ENCODE measurements around the gene ABCG1.

DNA sequence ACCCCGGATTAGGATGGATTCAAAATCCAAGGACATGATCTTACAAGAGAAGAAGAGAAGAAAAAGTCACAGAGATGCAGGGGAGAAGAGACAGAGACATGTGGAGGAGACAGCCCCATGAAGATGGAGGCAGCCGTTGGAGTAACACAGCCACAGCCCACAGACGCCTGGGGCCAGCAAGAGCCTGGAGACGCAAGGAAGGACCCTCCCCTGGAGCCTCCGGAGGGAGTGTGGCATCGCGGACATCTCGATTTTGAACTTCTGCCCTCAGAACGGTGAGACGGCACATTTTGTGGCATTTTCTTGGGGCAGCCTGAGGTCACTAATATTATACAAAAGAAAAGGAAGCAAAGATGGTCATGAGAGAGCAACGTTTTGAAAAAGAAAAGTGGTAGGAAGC lies 28.8 kb downstream of the ABCG1 start:
- TF ChIP-seq POLR2A (IDR thresholded peaks at IDR 0.05; ENCODE audit: low read length) (no peak), GATA1 (IDR thresholded peaks at IDR 0.05; ENCODE audit: low read depth, low read length) (no peak)
